Right lobe of liver (tissue), 4 donors: ENCODE results near the gene MYBL2.
"Not testable (repeated sequence)": the region's sequence is repeated elsewhere in the genome, so short reads cannot be mapped to it uniquely, and the experiment has no call there.

Experiments
- CTCF ChIP-seq, 4 donors: fragments of 200-600 bp in 3 of 4; fragments of 450-650 bp in 1 of 4; IDR thresholded peaks; one replicate each; pipeline versions ENCODE4 v1.5.1 to v1.8.0; 2016 to 2022; ENCODE audit warnings: antibody characterized with exemption in 4 of 4, mild to moderate bottlenecking in 2 of 4
- POLR2A ChIP-seq: fragments of 450-650 bp; IDR thresholded peaks from one replicate; pipeline ENCODE4 v1.6.1; 2017; ENCODE audit warnings: antibody characterized with exemption, mild to moderate bottlenecking
- donor health status: DM: no; HTN: no; CAD: no.
- donor health status: DM: no; HTN: no; CAD: no.
- donor health status: DM: no; HTN: yes; CAD: no.

GRCh38 chr20:43651650-43652184, 15.2 kb upstream of the MYBL2 start:
- TF ChIP-seq POLR2A; CTCF (IDR thresholded peaks at IDR 0.05): not testable (repeated sequence)
